ENCODE measurements around the gene BRD4.

Gene BRD4

GRCh38 chr19:15268192-15268927 lies 64.0 kb downstream of the BRD4 start:
- no peaks in the 10 kb centered on the region for H3K27me3 ChIP-seq (ENCODE audit: insufficient read depth, low read depth, severe bottlenecking)
- H3K4me3 ChIP-seq (ENCODE audit: low read depth, low read length) = no peak overlapping the region
- peaks cover 96% of the 10 kb centered on the region for H3K36me3 ChIP-seq
- TF ChIP-seq, protein P1, sequence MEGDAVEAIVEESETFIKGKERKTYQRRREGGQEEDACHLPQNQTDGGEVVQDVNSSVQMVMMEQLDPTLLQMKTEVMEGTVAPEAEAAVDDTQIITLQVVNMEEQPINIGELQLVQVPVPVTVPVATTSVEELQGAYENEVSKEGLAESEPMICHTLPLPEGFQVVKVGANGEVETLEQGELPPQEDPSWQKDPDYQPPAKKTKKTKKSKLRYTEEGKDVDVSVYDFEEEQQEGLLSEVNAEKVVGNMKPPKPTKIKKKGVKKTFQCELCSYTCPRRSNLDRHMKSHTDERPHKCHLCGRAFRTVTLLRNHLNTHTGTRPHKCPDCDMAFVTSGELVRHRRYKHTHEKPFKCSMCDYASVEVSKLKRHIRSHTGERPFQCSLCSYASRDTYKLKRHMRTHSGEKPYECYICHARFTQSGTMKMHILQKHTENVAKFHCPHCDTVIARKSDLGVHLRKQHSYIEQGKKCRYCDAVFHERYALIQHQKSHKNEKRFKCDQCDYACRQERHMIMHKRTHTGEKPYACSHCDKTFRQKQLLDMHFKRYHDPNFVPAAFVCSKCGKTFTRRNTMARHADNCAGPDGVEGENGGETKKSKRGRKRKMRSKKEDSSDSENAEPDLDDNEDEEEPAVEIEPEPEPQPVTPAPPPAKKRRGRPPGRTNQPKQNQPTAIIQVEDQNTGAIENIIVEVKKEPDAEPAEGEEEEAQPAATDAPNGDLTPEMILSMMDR (IDR thresholded peaks at IDR 0.05; ENCODE audit: low read depth, low read length) = no peak
- DNase-seq = no peak
- H3K9me3 ChIP-seq (ENCODE audit: severe bottlenecking) = no peaks in the 10 kb centered on the region
- no peak overlapping the region for H3K27ac ChIP-seq

DNA sequence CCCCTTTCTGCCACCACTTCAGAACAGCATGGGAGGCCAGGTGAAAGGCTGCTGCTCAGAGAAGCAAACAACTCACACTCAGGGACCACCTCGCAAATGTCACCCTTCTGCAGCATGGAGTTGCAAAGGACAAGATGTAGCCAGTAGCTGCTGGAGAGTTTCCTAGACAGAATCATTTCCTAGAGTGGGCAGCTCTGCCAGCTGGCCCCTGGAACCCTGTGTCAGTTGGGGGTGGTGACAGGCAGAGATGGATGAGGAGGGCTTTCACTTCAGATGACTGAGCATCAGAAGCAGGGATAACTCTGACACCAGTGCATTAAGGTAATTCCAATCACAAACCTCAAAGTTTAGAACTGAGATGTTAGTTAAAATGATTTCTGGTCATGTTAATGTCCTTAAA lies 65.7 kb downstream of the BRD4 start:
- H3K9me3 ChIP-seq (ENCODE audit: severe bottlenecking) = no peaks in the 10 kb centered on the region
- TF ChIP-seq, protein P1 (IDR thresholded peaks at IDR 0.05; ENCODE audit: low read depth, low read length) = no peak
- no peak overlapping the region for H3K4me3 ChIP-seq (ENCODE audit: low read depth, low read length)
- peaks cover 94% of the 10 kb centered on the region for H3K36me3 ChIP-seq
- no peaks in the 10 kb centered on the region for H3K27me3 ChIP-seq (ENCODE audit: insufficient read depth, low read depth, severe bottlenecking)
- no peak overlapping the region for H3K27ac ChIP-seq
- DNase-seq = no peak

DNA sequence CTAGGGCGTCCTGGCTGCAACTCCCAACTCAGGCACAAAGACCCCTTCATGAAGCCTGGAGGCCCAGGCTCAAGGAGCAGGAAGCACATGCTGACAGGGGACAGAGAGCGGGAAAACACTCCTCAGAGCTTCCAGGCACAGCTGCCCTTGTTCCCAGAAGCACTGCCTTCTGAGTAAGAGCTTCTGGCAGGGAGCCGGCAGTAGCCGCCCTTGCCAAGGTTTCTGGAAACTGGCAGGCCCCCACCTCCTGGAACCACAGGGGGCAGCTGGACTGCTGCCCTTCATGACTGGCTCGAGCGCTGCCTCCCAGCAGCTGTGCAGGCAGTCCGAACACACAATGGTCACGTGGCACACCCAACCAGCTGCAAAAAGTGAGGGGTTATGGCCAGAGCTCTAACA lies 66.5 kb downstream of the BRD4 start:
- no peak for DNase-seq
- peak overlapping the region; percentile 24; the same call in 1 of the 2 replicates for H3K27ac ChIP-seq
- no peak overlapping the region for H3K4me3 ChIP-seq (ENCODE audit: low read depth, low read length)
- peaks cover 94% of the 10 kb centered on the region for H3K36me3 ChIP-seq
- TF ChIP-seq, protein P1 (IDR thresholded peaks at IDR 0.05; ENCODE audit: low read depth, low read length) = no peak
- H3K9me3 ChIP-seq (ENCODE audit: severe bottlenecking) = no peaks in the 10 kb centered on the region
- no peaks in the 10 kb centered on the region for H3K27me3 ChIP-seq (ENCODE audit: insufficient read depth, low read depth, severe bottlenecking)

- Histone ChIP-seq H3K36me3 (peaks cover 92% of the 10 kb centered on the region), H3K27ac (peak overlapping the region; percentile 48), H3K9me3 (ENCODE audit: severe bottlenecking) (no peaks in the 10 kb centered on the region), H3K27me3 (ENCODE audit: insufficient read depth, low read depth, severe bottlenecking) (no peaks in the 10 kb centered on the region), H3K4me3 (ENCODE audit: low read depth, low read length) (no peak overlapping the region)
- DNase-seq = peak; percentile 4
- TF ChIP-seq, protein P1 (IDR thresholded peaks at IDR 0.05; ENCODE audit: low read depth, low read length) = no peak
These were observed 67.0 kb downstream of the BRD4 start for GRCh38 chr19:15265214-15265849.

DNA sequence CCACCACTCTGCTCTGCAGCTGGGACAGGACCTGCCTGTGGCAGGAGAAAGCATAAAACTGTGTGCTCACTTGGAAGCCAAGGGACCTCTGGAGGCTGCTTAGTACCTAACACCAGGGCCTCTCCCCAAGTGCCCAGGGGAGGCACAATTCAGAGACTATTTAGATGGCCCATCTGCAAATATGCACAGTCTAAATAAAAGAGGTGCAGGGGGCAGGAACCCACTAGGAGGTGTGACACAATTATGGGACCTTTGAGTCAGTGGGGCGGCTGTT lies 67.5 kb downstream of the BRD4 start:
- TF ChIP-seq, protein P1 (IDR thresholded peaks at IDR 0.05; ENCODE audit: low read depth, low read length) = no peak
- peaks cover 92% of the 10 kb centered on the region for H3K36me3 ChIP-seq
- H3K27ac ChIP-seq = peak overlapping the region; percentile 48

More for the DNA sequence above, 67.5 kb downstream of the BRD4 start:
- Histone ChIP-seq H3K4me3 (ENCODE audit: low read depth, low read length) (no peak overlapping the region), H3K9me3 (ENCODE audit: severe bottlenecking) (no peaks in the 10 kb centered on the region), H3K27me3 (ENCODE audit: insufficient read depth, low read depth, severe bottlenecking) (no peaks in the 10 kb centered on the region)
- DNase-seq = peak; percentile 3

Measured in WERI-Rb-1 (cell line).